Stimulated activated CD8-positive, alpha-beta memory T cell treated with anti-CD3 and anti-CD28 coated beads, Interleukin-7, amount 100 ng/mL, for 1 hour (primary cell): ENCODE results near the gene ATXN2L.
"Not testable (repeated sequence)": the region's sequence is repeated elsewhere in the genome, so short reads cannot be mapped to it uniquely, and the experiment has no call there.

ENCODE experiments used
- DNase-seq, 2 donors: peaks; one replicate each; pipeline ENCODE4 v3.0.0-alpha.2; 2020; ENCODE audit warnings: low read depth in 2 of 2

The ATXN2L gene

GRCh38 chr16:28872952-28873351 lies 50.2 kb downstream of the ATXN2L start:
- no peak for DNase-seq

GRCh38 chr16:28873543-28874201 lies 50.9 kb downstream of the ATXN2L start:
- peak; percentile 23 for DNase-seq

- DNase-seq = no peak
Observed at GRCh38 chr16:28874406-28874805, 51.6 kb downstream of the ATXN2L start.

- no peak for DNase-seq
Observed at GRCh38 chr16:28875134-28876018, 52.6 kb downstream of the ATXN2L start.

- DNase-seq = no peak
Observed at GRCh38 chr16:28876019-28876659, 53.3 kb downstream of the ATXN2L start.

GRCh38 chr16:28876973-28877654 lies 54.3 kb downstream of the ATXN2L start:
- no peak for DNase-seq

GRCh38 chr16:28877655-28878000 lies 54.8 kb downstream of the ATXN2L start:
- no peak for DNase-seq

GRCh38 chr16:28878083-28878926 lies 55.5 kb downstream of the ATXN2L start, which contains the start of gene ATP2A1:
Gene ATP2A1 (plus strand): TSS chr16:28878488. CDS start chr16:28878672, 184 bp downstream.
- no peak for DNase-seq

- no peak for DNase-seq
Observed at GRCh38 chr16:28879261-28879840, 56.6 kb downstream of the ATXN2L start.

- peak; percentile 78 to 81 for DNase-seq
Observed at GRCh38 chr16:28879841-28880588, 57.2 kb downstream of the ATXN2L start.

- no peak for DNase-seq
Observed at GRCh38 chr16:28880589-28880915, 57.8 kb downstream of the ATXN2L start.

- DNase-seq = no peak
Observed at GRCh38 chr16:28880955-28881354, 58.2 kb downstream of the ATXN2L start.

- not testable (repeated sequence) for DNase-seq
Observed at GRCh38 chr16:28881565-28881964, 58.8 kb downstream of the ATXN2L start.

- DNase-seq = no peak
Observed at GRCh38 chr16:28882551-28883160, 59.9 kb downstream of the ATXN2L start.

- DNase-seq = no peak
Observed at GRCh38 chr16:28883221-28883996, 60.6 kb downstream of the ATXN2L start.

GRCh38 chr16:28884045-28884444 lies 61.2 kb downstream of the ATXN2L start:
- no peak for DNase-seq
